Kidney epithelial cell (primary cell): ENCODE data around the gene PAN2. TPM values are rescaled to one million over a fixed set of nuclear protein-coding genes. Genes with fewer than 3 reads are reported as not detected.
"Not testable (repeated sequence)": the region's sequence is repeated elsewhere in the genome, so short reads cannot be mapped to it uniquely, and the experiment has no call there.

Experiments used
- DNase-seq: peaks from one replicate; pipeline ENCODE4 v3.0.0-alpha.2; 2010; ENCODE audit warnings: low read depth
- H3K27me3 ChIP-seq: 2 replicates; pipeline ENCODE4 v1.6.0; 2011; ENCODE audit warnings: low read length; ENCODE audit not compliant: control insufficient read depth, insufficient read depth
- H3K36me3 ChIP-seq: 2 replicates; pipeline ENCODE4 v1.5.1; 2011; ENCODE audit warnings: low read length; ENCODE audit not compliant: control insufficient read depth, insufficient read depth
- H3K4me3 ChIP-seq: 2 replicates; pipeline ENCODE4 v1.5.1; 2011; ENCODE audit warnings: low read depth, mild to moderate bottlenecking, control low read depth, low read length
- total RNA-seq: library from RNA; depleted of rRNA; stranded (reverse); fragments of >200 nt; gene quantifications from 2 replicates; pipeline ENCODE4 v1.2.3, GENCODE V29; 2015
- TF ChIP-seq, protein P1 (sequence below): IDR thresholded peaks from 2 replicates; pipeline ENCODE4 v1.5.1; 2011; ENCODE audit warnings: mild to moderate bottlenecking, moderate library complexity, low read length, control low read depth, inconsistent platforms; ENCODE audit not compliant: insufficient read depth, poor library complexity, severe bottlenecking

The PAN2 gene
- total RNA-seq, 1 donor from 2014 or later: 21.6 TPM

DNA sequence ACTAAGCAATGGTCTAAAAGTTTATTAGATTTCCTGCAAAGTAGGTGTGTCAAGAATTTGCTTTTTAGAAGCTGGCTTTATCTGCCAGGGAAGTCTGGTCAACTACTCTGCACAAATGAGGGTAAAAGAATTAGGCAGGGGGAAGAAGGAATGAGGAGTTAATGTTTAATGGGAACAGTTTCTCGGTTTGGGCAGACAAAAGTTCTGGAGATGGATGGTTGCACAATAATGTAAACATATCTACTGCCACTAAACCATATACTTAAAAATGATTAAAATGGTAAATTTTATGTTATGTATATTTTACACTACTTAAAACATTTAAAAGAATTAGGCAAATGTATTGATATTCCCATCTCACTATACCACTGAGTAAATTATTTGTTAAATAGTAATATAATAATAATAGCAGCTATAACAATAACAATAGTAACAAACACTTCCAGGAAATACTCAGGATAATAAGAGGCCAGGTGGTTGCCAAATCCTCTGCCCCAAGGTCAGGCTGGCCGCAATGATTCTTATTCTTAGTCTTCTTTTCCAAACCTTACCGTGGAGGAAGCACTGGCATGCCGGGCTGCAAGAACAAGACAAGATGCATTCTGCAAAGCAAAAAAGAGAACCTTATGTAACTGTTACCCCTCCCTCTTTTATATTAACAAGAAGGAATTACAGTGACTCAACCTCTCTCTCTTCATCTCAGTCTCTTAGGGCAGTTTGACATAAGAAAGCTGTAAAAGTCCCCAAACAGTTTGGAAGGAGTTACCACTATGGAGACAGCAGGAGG lies 47.6 kb downstream of the PAN2 start:
- DNase-seq: no peak
- H3K36me3 ChIP-seq: peaks cover 3% of the 10 kb centered on the region
- TF ChIP-seq, protein P1, sequence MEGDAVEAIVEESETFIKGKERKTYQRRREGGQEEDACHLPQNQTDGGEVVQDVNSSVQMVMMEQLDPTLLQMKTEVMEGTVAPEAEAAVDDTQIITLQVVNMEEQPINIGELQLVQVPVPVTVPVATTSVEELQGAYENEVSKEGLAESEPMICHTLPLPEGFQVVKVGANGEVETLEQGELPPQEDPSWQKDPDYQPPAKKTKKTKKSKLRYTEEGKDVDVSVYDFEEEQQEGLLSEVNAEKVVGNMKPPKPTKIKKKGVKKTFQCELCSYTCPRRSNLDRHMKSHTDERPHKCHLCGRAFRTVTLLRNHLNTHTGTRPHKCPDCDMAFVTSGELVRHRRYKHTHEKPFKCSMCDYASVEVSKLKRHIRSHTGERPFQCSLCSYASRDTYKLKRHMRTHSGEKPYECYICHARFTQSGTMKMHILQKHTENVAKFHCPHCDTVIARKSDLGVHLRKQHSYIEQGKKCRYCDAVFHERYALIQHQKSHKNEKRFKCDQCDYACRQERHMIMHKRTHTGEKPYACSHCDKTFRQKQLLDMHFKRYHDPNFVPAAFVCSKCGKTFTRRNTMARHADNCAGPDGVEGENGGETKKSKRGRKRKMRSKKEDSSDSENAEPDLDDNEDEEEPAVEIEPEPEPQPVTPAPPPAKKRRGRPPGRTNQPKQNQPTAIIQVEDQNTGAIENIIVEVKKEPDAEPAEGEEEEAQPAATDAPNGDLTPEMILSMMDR: no peak
- no peaks in the 10 kb centered on the region for H3K27me3 ChIP-seq
- no peak overlapping the region for H3K4me3 ChIP-seq

DNA sequence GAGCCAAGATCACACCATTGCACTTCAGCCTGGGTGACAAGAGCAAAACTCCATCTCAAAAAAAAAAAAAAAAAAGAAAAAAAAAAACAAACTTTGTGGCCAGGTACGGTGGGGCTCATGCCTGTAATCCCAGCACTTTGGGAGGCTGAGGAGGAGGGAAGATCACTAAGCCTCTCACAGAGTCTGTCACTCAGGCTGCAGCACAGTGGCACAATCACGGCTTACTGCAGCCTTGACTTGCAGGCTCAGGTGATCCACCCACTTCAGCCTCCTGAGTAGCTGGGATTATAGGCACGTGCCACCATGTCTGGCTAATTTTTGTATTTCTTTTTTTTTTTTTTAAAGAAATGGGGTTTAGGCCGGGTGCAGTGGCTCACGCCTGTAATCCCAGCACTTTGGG lies 49.5 kb downstream of the PAN2 start:
- not testable (repeated sequence) for H3K27me3 ChIP-seq, H3K36me3 ChIP-seq, H3K4me3 ChIP-seq, DNase-seq

DNA sequence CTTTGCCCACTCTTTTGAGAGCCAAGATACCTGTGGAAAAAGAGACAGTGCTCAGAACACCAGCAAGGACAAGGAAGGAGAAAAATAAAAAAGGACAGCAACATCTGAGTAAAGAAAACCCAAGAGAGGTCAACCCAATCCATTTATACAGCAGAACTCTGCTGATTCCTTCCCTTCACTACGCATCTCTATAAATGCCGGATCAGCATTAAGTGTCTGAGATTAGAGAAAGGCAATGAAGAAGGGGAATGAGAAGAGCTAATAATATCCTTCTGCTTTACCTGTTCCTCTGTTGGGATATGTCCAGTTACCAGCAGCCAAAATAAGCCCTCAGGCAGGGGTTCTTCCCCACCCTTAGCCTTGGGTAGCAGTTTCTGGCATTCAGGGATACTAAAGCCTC lies 51.2 kb downstream of the PAN2 start:
- Histone ChIP-seq H3K36me3 (peaks cover 5% of the 10 kb centered on the region), H3K4me3 (no peak overlapping the region), H3K27me3 (no peaks in the 10 kb centered on the region)
- TF ChIP-seq, protein P1: no peak
- DNase-seq: no peak

DNA sequence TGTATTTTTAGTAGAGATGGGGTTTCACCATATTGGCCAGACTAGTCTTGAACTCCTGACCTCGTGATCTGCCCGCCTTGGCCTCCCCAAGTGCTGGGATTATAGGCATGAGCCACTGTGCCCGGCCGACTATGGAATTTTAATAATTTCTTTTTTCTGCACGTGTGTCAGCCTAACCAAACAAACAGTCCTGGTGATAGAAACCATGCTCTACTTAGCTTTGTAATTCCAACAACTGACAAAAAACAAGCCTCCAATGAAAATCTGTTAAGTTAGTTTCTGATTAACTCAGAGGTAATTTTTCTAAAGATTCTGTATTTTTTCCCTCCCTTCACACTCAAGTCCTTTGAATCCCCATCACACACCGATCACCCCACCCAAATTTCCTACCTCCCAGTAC lies 51.8 kb downstream of the PAN2 start:
- H3K27me3 ChIP-seq: no peaks in the 10 kb centered on the region
- peaks cover 5% of the 10 kb centered on the region for H3K36me3 ChIP-seq
- DNase-seq: no peak
- H3K4me3 ChIP-seq: no peak overlapping the region
- TF ChIP-seq, protein P1: no peak

DNA sequence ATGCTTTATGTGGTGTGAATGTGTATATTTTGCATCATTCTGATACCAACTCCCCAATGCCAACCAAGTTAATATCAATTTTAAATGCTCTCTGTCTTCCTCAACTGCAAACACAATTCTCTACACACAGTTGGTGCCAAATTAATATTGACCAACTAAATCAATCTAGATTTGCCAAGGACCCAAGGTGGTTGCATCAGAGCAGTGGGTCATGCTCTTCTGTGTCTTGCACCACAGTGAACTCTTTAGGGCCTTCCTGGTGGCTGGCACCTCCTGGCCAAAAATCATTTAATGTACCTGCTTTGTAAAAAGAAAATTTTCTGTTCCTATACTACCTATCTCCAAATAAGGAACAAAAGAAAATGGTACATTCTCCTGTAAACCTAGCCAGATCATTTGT lies 53.0 kb downstream of the PAN2 start:
- TF ChIP-seq, protein P1: no peak
- H3K4me3 ChIP-seq: no peak overlapping the region
- DNase-seq: no peak
- no peaks in the 10 kb centered on the region for H3K27me3 ChIP-seq
- H3K36me3 ChIP-seq: peaks cover 5% of the 10 kb centered on the region

DNA sequence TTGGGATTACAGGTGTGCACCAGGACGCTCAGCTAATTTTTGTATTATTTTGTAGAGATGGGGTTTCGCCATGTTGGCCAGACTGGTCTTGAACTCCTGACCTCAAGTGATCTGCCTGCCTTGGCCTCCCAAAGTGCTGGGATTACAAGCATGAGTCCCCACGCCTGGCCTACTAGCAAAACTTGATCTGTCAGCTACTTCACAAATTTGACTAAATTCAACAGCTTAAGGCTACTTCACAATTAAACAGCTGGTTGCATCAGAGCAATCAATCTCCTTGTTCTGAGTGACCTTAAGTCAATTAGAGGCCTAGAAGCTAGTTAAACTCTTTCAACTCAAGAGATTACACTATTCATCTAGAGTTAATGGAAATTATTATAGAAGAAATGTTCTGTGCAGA lies 54.9 kb downstream of the PAN2 start:
- no peaks in the 10 kb centered on the region for H3K27me3 ChIP-seq
- DNase-seq: no peak
- no peak overlapping the region for H3K4me3 ChIP-seq
- H3K36me3 ChIP-seq: peaks cover 4% of the 10 kb centered on the region
- TF ChIP-seq, protein P1: no peak
